Esophagus squamous epithelium (tissue), 4 donors: ENCODE results near the gene ZNF521.

Experiments
- POLR2A ChIP-seq, 4 donors: fragments of 450-650 bp; IDR thresholded peaks; one replicate each; pipeline ENCODE4 v1.6.1; 2017; ENCODE audit warnings: antibody characterized with exemption in 4 of 4, mild to moderate bottlenecking in 4 of 4, moderate library complexity in 3 of 4
- TF ChIP-seq, protein P1 (sequence below), 6 experiments: fragments of 450-650 bp in 4 of 6; fragments of 200-600 bp in 2 of 6; sonication (generic) in 2 of 6; IDR thresholded peaks; one replicate each; pipeline ENCODE4 v1.5.1; 2016 to 2019; ENCODE audit warnings: antibody characterized with exemption in 6 of 6, mild to moderate bottlenecking in 4 of 6, moderate library complexity in 4 of 6

DNA sequence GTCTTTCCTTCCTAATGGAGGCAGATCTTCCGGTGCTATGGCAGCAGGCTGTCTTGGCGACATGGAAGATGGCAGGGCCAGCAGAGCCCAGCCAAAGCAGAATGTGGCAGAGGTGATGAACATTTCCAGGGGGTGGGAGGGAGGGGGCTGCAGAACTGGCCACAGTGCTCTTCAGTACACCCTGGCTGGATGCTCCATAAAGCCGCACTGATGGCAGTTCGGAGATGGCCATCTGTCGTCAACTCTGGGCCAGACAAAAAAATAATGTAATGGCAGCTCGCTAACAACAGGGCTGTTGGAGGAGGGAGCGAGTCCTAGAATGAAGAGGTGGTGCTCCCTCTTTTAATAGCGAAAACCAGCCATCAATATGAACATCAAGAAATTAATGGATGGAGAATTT is 271.0 kb downstream of the ZNF521 start:
- no peak for TF ChIP-seq POLR2A (IDR thresholded peaks at IDR 0.05)
- TF ChIP-seq, protein P1, sequence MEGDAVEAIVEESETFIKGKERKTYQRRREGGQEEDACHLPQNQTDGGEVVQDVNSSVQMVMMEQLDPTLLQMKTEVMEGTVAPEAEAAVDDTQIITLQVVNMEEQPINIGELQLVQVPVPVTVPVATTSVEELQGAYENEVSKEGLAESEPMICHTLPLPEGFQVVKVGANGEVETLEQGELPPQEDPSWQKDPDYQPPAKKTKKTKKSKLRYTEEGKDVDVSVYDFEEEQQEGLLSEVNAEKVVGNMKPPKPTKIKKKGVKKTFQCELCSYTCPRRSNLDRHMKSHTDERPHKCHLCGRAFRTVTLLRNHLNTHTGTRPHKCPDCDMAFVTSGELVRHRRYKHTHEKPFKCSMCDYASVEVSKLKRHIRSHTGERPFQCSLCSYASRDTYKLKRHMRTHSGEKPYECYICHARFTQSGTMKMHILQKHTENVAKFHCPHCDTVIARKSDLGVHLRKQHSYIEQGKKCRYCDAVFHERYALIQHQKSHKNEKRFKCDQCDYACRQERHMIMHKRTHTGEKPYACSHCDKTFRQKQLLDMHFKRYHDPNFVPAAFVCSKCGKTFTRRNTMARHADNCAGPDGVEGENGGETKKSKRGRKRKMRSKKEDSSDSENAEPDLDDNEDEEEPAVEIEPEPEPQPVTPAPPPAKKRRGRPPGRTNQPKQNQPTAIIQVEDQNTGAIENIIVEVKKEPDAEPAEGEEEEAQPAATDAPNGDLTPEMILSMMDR (IDR thresholded peaks at IDR 0.05): no peak
